Measurements from ENCODE around the gene NFYC.
"Not testable (repeated sequence)": the region's sequence is repeated elsewhere in the genome, so short reads cannot be mapped to it uniquely, and the experiment has no call there.

The NFYC gene

GRCh38 chr1:40712405-40712944 lies 21.0 kb downstream of the NFYC start:
- H3K9me3 ChIP-seq (ENCODE audit: control insufficient read depth in 5 of 5, low read length in 5 of 5): no peaks in the 10 kb centered on the region
- peaks cover 0 to 60% (median 58%) of the 10 kb centered on the region in 5 donors for H3K4me1 ChIP-seq (ENCODE audit: control insufficient read depth in 5 of 5, insufficient read depth in 5 of 5, low read length in 5 of 5)
- no peaks in the 10 kb centered on the region for H3K27me3 ChIP-seq (ENCODE audit: control insufficient read depth in 5 of 5, insufficient read depth in 4 of 5, low read length in 5 of 5)
- H3K9ac ChIP-seq (ENCODE audit: low read length in 5 of 5): no peak overlapping the region
- H3K27ac ChIP-seq (ENCODE audit: low read depth, low read length): peak overlapping the region; percentile 93
- H3K4me3 ChIP-seq (ENCODE audit: low read depth in 1 of 5, low read length in 5 of 5): no peak overlapping the region
- H3K36me3 ChIP-seq (ENCODE audit: control insufficient read depth in 5 of 5, insufficient read depth in 5 of 5, low read length in 5 of 5): peaks cover 0 to 8% (median 0%) of the 10 kb centered on the region in 5 donors

DNA sequence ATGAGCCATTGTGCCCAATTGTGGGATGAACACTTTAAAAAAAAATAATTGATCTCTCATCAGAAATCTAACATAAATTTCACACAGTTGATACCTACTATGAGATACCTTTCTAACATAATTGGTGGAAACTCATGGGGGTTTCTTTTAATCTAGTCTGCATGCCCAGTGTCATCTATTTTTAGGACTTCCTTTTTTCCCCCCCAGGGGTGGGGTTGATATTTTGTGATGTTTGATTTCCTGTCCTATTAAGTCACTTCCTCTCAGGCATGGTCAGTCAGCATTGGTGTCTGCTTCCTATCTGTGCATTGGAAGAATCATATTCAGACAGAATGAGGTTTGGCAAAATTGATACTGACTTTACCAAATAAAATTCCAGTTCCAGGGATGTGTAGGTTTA lies 21.5 kb downstream of the NFYC start:
- Histone ChIP-seq H3K9ac (ENCODE audit: low read length in 5 of 5) (peak overlapping the region in 3 of 5 donors; percentile 3 to 48 (median 35)), H3K27me3 (ENCODE audit: control insufficient read depth in 5 of 5, insufficient read depth in 4 of 5, low read length in 5 of 5) (no peaks in the 10 kb centered on the region), H3K27ac (ENCODE audit: low read depth, low read length) (peak overlapping the region; percentile 63), H3K4me3 (ENCODE audit: low read depth in 1 of 5, low read length in 5 of 5) (no peak overlapping the region), H3K36me3 (ENCODE audit: control insufficient read depth in 5 of 5, insufficient read depth in 5 of 5, low read length in 5 of 5) (peaks cover 0 to 8% (median 0%) of the 10 kb centered on the region in 5 donors), H3K4me1 (ENCODE audit: control insufficient read depth in 5 of 5, insufficient read depth in 5 of 5, low read length in 5 of 5) (peaks cover 0 to 60% (median 57%) of the 10 kb centered on the region in 5 donors), H3K9me3 (ENCODE audit: control insufficient read depth in 5 of 5, low read length in 5 of 5) (no peaks in the 10 kb centered on the region)

- Histone ChIP-seq H3K4me3 (ENCODE audit: low read depth in 1 of 5, low read length in 5 of 5) (no peak overlapping the region), H3K9me3 (ENCODE audit: control insufficient read depth in 5 of 5, low read length in 5 of 5) (no peaks in the 10 kb centered on the region), H3K4me1 (ENCODE audit: control insufficient read depth in 5 of 5, insufficient read depth in 5 of 5, low read length in 5 of 5) (peaks cover 0 to 37% (median 35%) of the 10 kb centered on the region in 5 donors), H3K27me3 (ENCODE audit: control insufficient read depth in 5 of 5, insufficient read depth in 4 of 5, low read length in 5 of 5) (no peaks in the 10 kb centered on the region), H3K36me3 (ENCODE audit: control insufficient read depth in 5 of 5, insufficient read depth in 5 of 5, low read length in 5 of 5) (peaks cover 0 to 8% (median 0%) of the 10 kb centered on the region in 5 donors), H3K9ac (ENCODE audit: low read length in 5 of 5) (no peak overlapping the region), H3K27ac (ENCODE audit: low read depth, low read length) (no peak overlapping the region)
Measured at GRCh38 chr1:40715491-40716059, 24.1 kb downstream of the NFYC start.

DNA sequence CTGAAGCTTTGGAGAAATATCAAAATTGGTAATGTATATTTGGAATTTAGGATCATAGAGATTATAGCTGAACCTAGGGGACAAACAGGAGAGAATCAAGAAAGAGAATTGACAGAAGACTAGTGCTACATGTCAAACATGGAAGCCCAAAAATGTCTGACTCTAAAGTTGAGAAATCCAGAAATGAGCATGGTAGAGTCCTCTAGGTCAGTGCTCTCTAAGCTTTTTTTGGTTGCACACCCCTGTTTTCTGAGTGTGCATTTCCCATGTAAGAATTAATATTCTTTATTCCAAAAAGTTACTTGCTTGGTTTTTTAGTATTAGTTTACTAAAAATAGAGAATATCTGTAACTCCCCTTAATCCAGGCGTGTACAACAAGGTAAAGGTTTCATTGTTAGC lies 25.6 kb downstream of the NFYC start:
- peaks cover 0 to 8% (median 0%) of the 10 kb centered on the region in 5 donors for H3K36me3 ChIP-seq (ENCODE audit: control insufficient read depth in 5 of 5, insufficient read depth in 5 of 5, low read length in 5 of 5)
- no peaks in the 10 kb centered on the region for H3K9me3 ChIP-seq (ENCODE audit: control insufficient read depth in 5 of 5, low read length in 5 of 5)
- H3K9ac ChIP-seq (ENCODE audit: low read length in 5 of 5): no peak overlapping the region
- no peaks in the 10 kb centered on the region for H3K27me3 ChIP-seq (ENCODE audit: control insufficient read depth in 5 of 5, insufficient read depth in 4 of 5, low read length in 5 of 5)
- H3K4me3 ChIP-seq (ENCODE audit: low read depth in 1 of 5, low read length in 5 of 5): no peak overlapping the region
- H3K4me1 ChIP-seq (ENCODE audit: control insufficient read depth in 5 of 5, insufficient read depth in 5 of 5, low read length in 5 of 5): peaks cover 0 to 24% (median 22%) of the 10 kb centered on the region in 5 donors
- H3K27ac ChIP-seq (ENCODE audit: low read depth, low read length): no peak overlapping the region

GRCh38 chr1:40717955-40718354 lies 26.5 kb downstream of the NFYC start:
- H3K36me3 ChIP-seq (ENCODE audit: control insufficient read depth in 5 of 5, insufficient read depth in 5 of 5, low read length in 5 of 5): peaks cover 0 to 8% (median 0%) of the 10 kb centered on the region in 5 donors
- no peak overlapping the region for H3K4me3 ChIP-seq (ENCODE audit: low read depth in 1 of 5, low read length in 5 of 5)
- H3K4me1 ChIP-seq (ENCODE audit: control insufficient read depth in 5 of 5, insufficient read depth in 5 of 5, low read length in 5 of 5): peaks cover 0 to 17% (median 13%) of the 10 kb centered on the region in 5 donors
- no peak overlapping the region for H3K27ac ChIP-seq (ENCODE audit: low read depth, low read length)
- H3K9me3 ChIP-seq (ENCODE audit: control insufficient read depth in 5 of 5, low read length in 5 of 5): no peaks in the 10 kb centered on the region
- no peaks in the 10 kb centered on the region for H3K27me3 ChIP-seq (ENCODE audit: control insufficient read depth in 5 of 5, insufficient read depth in 4 of 5, low read length in 5 of 5)
- H3K9ac ChIP-seq (ENCODE audit: low read length in 5 of 5): no peak overlapping the region

GRCh38 chr1:40720493-40720892 lies 29.0 kb downstream of the NFYC start:
- Histone ChIP-seq H3K36me3 (ENCODE audit: control insufficient read depth in 5 of 5, insufficient read depth in 5 of 5, low read length in 5 of 5) (peaks cover 0 to 4% (median 2%) of the 10 kb centered on the region in 5 donors), H3K4me3 (ENCODE audit: low read depth in 1 of 5, low read length in 5 of 5) (no peak overlapping the region), H3K27me3 (ENCODE audit: control insufficient read depth in 5 of 5, insufficient read depth in 4 of 5, low read length in 5 of 5) (no peaks in the 10 kb centered on the region), H3K27ac (ENCODE audit: low read depth, low read length) (no peak overlapping the region), H3K4me1 (ENCODE audit: control insufficient read depth in 5 of 5, insufficient read depth in 5 of 5, low read length in 5 of 5) (peaks cover 0 to 15% (median 4%) of the 10 kb centered on the region in 5 donors), H3K9ac (ENCODE audit: low read length in 5 of 5) (no peak overlapping the region), H3K9me3 (ENCODE audit: control insufficient read depth in 5 of 5, low read length in 5 of 5) (no peaks in the 10 kb centered on the region)

GRCh38 chr1:40722622-40723021 lies 31.1 kb downstream of the NFYC start:
- Histone ChIP-seq H3K4me3 (ENCODE audit: low read depth in 1 of 5, low read length in 5 of 5) (no peak overlapping the region), H3K9me3 (ENCODE audit: control insufficient read depth in 5 of 5, low read length in 5 of 5) (no peaks in the 10 kb centered on the region), H3K36me3 (ENCODE audit: control insufficient read depth in 5 of 5, insufficient read depth in 5 of 5, low read length in 5 of 5) (peaks cover 0 to 4% (median 0%) of the 10 kb centered on the region in 5 donors), H3K9ac (ENCODE audit: low read length in 5 of 5) (no peak overlapping the region), H3K27ac (ENCODE audit: low read depth, low read length) (no peak overlapping the region), H3K4me1 (ENCODE audit: control insufficient read depth in 5 of 5, insufficient read depth in 5 of 5, low read length in 5 of 5) (peaks cover 0 to 15% (median 4%) of the 10 kb centered on the region in 5 donors), H3K27me3 (ENCODE audit: control insufficient read depth in 5 of 5, insufficient read depth in 4 of 5, low read length in 5 of 5) (no peaks in the 10 kb centered on the region)

- peaks cover 0 to 4% (median 0%) of the 10 kb centered on the region in 5 donors for H3K36me3 ChIP-seq (ENCODE audit: control insufficient read depth in 5 of 5, insufficient read depth in 5 of 5, low read length in 5 of 5)
- no peak overlapping the region for H3K27ac ChIP-seq (ENCODE audit: low read depth, low read length)
- no peaks in the 10 kb centered on the region for H3K9me3 ChIP-seq (ENCODE audit: control insufficient read depth in 5 of 5, low read length in 5 of 5)
- no peak overlapping the region for H3K9ac ChIP-seq (ENCODE audit: low read length in 5 of 5)
- H3K27me3 ChIP-seq (ENCODE audit: control insufficient read depth in 5 of 5, insufficient read depth in 4 of 5, low read length in 5 of 5): no peaks in the 10 kb centered on the region
- no peak overlapping the region for H3K4me3 ChIP-seq (ENCODE audit: low read depth in 1 of 5, low read length in 5 of 5)
- H3K4me1 ChIP-seq (ENCODE audit: control insufficient read depth in 5 of 5, insufficient read depth in 5 of 5, low read length in 5 of 5): peaks cover 0 to 10% (median 4%) of the 10 kb centered on the region in 5 donors
Measured at GRCh38 chr1:40723196-40723955, 31.9 kb downstream of the NFYC start.

- not testable (repeated sequence) for H3K27me3 ChIP-seq (ENCODE audit: control insufficient read depth in 5 of 5, insufficient read depth in 4 of 5, low read length in 5 of 5); H3K27ac ChIP-seq (ENCODE audit: low read depth, low read length); H3K36me3 ChIP-seq (ENCODE audit: control insufficient read depth in 5 of 5, insufficient read depth in 5 of 5, low read length in 5 of 5); H3K9me3 ChIP-seq (ENCODE audit: control insufficient read depth in 5 of 5, low read length in 5 of 5); H3K9ac ChIP-seq (ENCODE audit: low read length in 5 of 5); H3K4me3 ChIP-seq (ENCODE audit: low read depth in 1 of 5, low read length in 5 of 5)
- H3K4me1 ChIP-seq (ENCODE audit: control insufficient read depth in 5 of 5, insufficient read depth in 5 of 5, low read length in 5 of 5): peaks cover 2 to 12% (median 4%) of the 10 kb centered on the region in 5 donors
Measured at GRCh38 chr1:40727662-40728061, 36.2 kb downstream of the NFYC start.

GRCh38 chr1:40729316-40729862 lies 37.9 kb downstream of the NFYC start:
- H3K27ac ChIP-seq (ENCODE audit: low read depth, low read length): not testable (repeated sequence)
- H3K4me1 ChIP-seq (ENCODE audit: control insufficient read depth in 5 of 5, insufficient read depth in 5 of 5, low read length in 5 of 5): peaks cover 2 to 12% (median 9%) of the 10 kb centered on the region in 5 donors

More at GRCh38 chr1:40729316-40729862, 37.9 kb downstream of the NFYC start:
- H3K9me3 ChIP-seq (ENCODE audit: control insufficient read depth in 5 of 5, low read length in 5 of 5); H3K36me3 ChIP-seq (ENCODE audit: control insufficient read depth in 5 of 5, insufficient read depth in 5 of 5, low read length in 5 of 5); H3K27me3 ChIP-seq (ENCODE audit: control insufficient read depth in 5 of 5, insufficient read depth in 4 of 5, low read length in 5 of 5); H3K9ac ChIP-seq (ENCODE audit: low read length in 5 of 5); H3K4me3 ChIP-seq (ENCODE audit: low read depth in 1 of 5, low read length in 5 of 5): not testable (repeated sequence)

Data from subcutaneous abdominal adipose tissue (tissue), 5 donors.